GM12864 (cell line): ENCODE results near the gene SELENOO.

Experiments used
- DNase-seq: peaks from one replicate; pipeline ENCODE4 v3.0.0-alpha.2; 2011; ENCODE audit warnings: low read depth
- H3K4me3 ChIP-seq: 2 replicates; pipeline ENCODE4 v1.5.1; 2011; ENCODE audit warnings: mild to moderate bottlenecking, low read depth, low read length, control low read depth
- TF ChIP-seq, protein P1 (sequence below): IDR thresholded peaks from 2 replicates; pipeline ENCODE4 v1.5.1; 2011; ENCODE audit warnings: low read depth, mild to moderate bottlenecking, moderate library complexity, low read length, control low read depth, inconsistent platforms; ENCODE audit errors: missing control alignments

The SELENOO gene

DNA sequence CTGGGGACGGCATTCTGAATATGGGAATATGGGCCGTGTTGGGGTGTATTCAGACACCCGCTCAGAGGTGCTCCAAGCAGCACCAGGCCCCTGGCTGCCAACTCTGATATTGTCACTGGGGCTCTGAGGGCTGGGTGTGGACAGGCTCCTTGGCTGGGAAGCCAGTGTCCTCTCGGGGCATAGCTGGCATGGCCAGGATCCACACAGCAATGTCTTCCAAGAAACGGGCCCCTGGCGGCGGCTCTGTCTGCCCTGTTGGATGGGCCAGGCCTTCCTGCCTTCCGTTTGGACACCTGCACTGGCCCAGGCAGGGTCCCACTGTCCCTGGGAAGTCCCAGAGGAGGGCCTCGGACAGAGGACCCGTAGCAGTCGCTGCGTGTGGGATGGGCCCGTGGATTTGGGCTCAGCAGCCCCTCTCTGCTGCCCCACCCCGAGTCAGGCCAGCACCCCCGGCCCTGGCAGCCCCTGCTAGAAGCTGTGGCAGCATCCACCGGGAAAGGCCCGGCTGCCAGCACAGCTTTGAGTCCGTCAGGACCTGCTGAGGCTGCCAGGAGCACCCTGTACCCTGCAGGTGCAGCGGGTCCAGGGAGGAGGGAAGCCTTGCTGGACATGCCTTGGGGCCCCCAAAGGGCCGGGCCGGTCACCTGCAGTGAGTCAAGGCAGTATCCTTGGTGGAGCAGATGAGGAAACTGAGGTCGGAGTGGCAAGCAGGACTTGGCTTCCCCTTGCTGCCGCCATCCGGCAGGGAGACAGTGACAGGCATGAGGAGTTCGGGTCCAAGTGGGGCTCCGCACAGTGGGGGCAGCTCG, 26.2 kb upstream of the SELENOO start:
- TF ChIP-seq, protein P1, sequence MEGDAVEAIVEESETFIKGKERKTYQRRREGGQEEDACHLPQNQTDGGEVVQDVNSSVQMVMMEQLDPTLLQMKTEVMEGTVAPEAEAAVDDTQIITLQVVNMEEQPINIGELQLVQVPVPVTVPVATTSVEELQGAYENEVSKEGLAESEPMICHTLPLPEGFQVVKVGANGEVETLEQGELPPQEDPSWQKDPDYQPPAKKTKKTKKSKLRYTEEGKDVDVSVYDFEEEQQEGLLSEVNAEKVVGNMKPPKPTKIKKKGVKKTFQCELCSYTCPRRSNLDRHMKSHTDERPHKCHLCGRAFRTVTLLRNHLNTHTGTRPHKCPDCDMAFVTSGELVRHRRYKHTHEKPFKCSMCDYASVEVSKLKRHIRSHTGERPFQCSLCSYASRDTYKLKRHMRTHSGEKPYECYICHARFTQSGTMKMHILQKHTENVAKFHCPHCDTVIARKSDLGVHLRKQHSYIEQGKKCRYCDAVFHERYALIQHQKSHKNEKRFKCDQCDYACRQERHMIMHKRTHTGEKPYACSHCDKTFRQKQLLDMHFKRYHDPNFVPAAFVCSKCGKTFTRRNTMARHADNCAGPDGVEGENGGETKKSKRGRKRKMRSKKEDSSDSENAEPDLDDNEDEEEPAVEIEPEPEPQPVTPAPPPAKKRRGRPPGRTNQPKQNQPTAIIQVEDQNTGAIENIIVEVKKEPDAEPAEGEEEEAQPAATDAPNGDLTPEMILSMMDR: no peak
- H3K4me3 ChIP-seq: no peak overlapping the region
- DNase-seq: no peak

DNA sequence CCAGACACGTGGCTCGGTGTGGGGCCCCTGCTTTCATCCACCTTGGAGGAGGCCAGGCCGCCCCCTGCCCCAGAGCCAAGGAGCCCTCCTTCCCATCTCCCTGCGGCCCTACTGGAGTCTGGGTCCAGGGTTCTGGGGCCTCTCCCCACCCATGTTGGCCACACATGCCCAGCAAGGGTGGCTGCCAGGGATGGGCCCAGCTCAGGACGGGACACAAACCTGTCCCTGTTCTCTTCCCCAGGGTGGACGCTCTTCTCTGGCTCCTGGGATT, 25.7 kb upstream of the SELENOO start:
- H3K4me3 ChIP-seq: no peak overlapping the region
- DNase-seq: no peak
- TF ChIP-seq, protein P1: no peak

DNA sequence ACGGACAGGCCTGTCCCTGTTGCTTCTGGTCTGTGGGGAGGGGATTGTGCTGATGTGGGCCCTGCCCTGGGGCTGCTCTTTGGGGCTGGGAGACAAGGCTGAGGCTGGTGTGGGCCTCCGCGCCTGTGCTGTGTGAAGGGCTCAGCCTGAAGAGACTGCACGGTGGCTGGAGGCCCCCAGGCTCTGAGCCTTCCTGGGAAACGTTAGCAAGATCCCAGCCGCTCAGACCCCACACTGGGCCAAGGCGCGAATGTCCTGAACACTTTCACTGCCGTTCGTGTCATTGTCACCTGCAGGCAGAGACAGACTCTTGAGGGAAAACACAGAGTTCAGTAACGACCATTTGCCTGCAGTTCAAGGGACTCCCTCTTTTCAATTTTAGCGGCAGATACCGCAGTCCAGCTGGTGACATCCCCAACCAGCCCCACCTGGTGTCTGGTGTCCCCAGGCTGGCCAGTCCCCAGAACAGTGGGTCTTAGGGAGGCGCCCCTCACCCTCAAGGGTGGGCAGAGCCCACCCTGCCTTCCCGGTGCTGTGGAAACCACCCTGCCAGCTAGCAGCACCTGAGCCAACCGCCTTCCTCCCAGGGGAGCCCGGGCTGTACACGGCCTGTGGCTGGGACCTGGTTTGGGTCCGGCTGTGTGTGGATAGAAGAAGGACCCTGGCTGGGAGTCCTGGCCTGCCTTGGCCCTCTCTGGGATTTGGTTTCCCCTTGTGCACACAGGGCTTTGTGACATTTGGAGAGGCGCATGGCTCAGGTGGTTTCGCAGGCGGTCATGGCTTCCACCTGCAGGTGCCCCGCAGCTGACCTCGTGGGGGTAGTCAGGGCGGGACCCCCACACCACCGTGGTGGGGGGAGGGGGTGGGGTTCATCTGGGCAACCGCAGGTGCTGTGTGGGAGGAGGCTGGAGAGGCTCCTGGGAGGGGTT, 24.6 kb upstream of the SELENOO start:
- DNase-seq: no peak
- H3K4me3 ChIP-seq: no peak overlapping the region
- TF ChIP-seq, protein P1: no peak

DNA sequence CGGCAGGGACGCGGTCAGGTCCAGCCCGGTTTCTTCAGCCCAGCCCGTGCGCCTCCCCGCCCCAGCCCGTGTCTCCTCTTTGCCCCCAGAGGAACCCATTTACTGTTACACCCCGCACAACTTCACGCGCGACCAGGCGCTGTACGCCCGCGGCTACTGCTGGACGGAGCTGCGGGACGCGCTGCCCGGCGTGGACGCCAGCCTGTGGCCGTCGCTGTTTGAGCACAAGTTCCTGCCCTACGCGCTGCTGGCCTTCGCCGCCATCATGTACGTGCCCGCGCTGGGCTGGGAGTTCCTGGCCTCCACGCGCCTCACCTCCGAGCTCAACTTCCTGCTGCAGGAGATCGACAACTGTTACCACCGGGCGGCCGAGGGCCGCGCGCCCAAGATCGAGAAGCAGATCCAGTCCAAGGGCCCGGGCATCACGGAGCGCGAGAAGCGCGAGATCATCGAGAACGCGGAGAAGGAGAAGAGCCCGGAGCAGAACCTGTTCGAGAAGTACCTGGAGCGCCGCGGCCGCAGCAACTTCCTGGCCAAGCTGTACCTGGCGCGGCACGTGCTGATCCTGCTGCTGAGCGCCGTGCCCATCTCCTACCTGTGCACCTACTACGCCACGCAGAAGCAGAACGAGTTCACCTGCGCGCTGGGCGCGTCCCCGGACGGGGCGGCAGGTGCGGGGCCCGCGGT, 23.8 kb upstream of the SELENOO start:
- TF ChIP-seq, protein P1: no peak
- no peak overlapping the region for H3K4me3 ChIP-seq
- DNase-seq: no peak

DNA sequence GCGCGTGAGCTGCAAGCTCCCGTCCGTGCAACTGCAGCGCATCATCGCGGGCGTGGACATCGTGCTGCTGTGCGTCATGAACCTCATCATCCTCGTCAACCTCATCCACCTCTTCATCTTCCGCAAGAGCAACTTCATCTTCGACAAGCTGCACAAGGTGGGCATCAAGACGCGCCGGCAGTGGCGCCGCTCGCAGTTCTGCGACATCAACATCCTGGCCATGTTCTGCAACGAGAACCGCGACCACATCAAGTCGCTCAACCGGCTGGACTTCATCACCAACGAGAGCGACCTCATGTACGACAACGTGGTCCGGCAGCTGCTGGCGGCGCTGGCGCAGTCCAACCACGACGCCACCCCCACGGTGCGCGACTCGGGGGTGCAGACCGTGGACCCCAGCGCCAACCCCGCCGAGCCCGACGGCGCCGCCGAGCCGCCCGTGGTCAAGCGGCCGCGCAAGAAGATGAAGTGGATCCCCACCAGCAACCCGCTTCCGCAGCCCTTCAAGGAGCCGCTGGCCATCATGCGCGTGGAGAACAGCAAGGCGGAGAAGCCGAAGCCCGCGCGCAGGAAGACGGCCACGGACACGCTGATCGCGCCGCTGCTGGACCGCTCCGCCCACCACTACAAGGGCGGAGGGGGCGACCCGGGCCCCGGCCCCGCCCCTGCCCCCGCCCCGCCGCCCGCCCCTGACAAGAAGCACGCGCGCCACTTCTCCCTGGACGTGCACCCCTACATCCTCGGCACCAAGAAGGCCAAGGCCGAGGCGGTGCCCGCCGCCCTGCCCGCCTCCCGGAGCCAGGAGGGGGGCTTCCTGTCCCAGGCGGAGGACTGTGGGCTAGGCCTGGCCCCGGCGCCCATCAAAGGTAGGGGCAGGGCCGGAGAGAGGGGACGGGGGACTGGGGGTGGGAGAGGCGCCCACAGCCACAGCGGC, 23.0 kb upstream of the SELENOO start:
- TF ChIP-seq, protein P1: no peak
- DNase-seq: no peak
- H3K4me3 ChIP-seq: no peak overlapping the region

DNA sequence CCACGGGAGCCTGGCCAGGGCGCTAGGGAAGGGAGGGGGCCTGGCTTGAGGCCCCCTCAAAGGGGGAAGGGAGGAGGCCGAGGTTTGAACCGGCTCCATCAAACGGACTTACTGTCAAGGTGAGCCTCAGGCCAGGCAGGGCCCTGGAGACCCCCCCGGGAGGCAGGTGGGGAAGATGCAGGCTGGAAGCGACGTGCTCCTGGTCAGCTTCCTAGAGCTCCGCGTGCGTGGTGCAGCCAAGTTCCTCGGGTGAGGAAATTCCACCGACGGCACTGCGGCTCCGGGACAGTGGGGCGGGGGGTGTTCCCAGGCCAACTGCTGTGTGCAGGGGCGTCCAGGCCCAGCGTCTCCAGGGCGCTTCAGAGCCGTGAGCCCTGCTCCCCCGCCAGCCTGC, 22.3 kb upstream of the SELENOO start:
- no peak for DNase-seq
- no peak overlapping the region for H3K4me3 ChIP-seq
- TF ChIP-seq, protein P1: no peak
